PFSK-1 (cell line): ENCODE data around the gene SEPTIN2.

Experiments used
- FOXP2 ChIP-seq: optimal IDR thresholded peaks from 2 replicates; pipeline ENCODE3; 2011; ENCODE audit warnings: borderline replicate concordance, control low read depth, inconsistent platforms; ENCODE audit not compliant: insufficient read depth; ENCODE audit errors: extremely low read length, extremely low read depth
- POLR2AphosphoS5 ChIP-seq: IDR thresholded peaks from 2 replicates; pipeline ENCODE4 v1.6.1; 2012; ENCODE audit warnings: low read depth, mild to moderate bottlenecking, control low read depth, low read length, moderate library complexity
- REST ChIP-seq, 2 experiments: IDR thresholded peaks; 2 replicates each; pipeline versions ENCODE4 v1.6.1 to v1.8.0; 2011 to 2012; ENCODE audit warnings: low read depth in 2 of 2, low read length in 2 of 2, control low read depth in 1 of 2, inconsistent platforms in 1 of 2, mild to moderate bottlenecking in 1 of 2, moderate library complexity in 1 of 2; ENCODE audit not compliant: insufficient read depth in 1 of 2
- SIN3A ChIP-seq: IDR thresholded peaks from 2 replicates; pipeline ENCODE4 v1.6.1; 2012; ENCODE audit warnings: mild to moderate bottlenecking, low read length, moderate library complexity, borderline replicate concordance; ENCODE audit not compliant: insufficient read depth
- TAF1 ChIP-seq: IDR thresholded peaks from 2 replicates; pipeline ENCODE4 v1.6.1; 2012; ENCODE audit warnings: low read length, control low read depth, borderline replicate concordance; ENCODE audit not compliant: insufficient read depth

DNA sequence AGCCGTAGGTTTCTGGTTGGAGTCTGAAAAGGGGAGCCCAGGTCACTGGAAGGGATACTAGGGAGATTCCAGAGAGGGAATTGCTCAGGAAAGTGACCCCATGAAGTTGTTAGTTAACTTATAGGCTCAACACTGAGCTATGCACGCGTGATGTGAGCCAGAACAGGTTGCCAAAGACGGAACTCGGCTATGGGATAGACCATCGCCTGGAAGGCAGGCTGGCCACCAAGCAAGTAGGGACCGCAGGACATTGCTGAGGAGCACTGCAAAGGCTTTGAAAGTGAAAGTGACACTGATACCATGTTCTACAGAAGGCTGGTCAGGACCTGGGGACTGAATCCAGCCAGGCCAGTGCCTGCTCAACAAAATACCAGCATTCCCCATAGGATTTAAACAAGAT lies 47.7 kb downstream of the SEPTIN2 start:
- TF ChIP-seq REST (IDR thresholded peaks at IDR 0.05; ENCODE audit: insufficient read depth in 1 of 2, low read depth in 2 of 2, low read length in 2 of 2) (no peak), POLR2AphosphoS5 (no peak), FOXP2 (no peak), TAF1 (no peak), SIN3A (no peak)
